ENCODE results near the gene TMEM179.

TMEM179 gene

DNA sequence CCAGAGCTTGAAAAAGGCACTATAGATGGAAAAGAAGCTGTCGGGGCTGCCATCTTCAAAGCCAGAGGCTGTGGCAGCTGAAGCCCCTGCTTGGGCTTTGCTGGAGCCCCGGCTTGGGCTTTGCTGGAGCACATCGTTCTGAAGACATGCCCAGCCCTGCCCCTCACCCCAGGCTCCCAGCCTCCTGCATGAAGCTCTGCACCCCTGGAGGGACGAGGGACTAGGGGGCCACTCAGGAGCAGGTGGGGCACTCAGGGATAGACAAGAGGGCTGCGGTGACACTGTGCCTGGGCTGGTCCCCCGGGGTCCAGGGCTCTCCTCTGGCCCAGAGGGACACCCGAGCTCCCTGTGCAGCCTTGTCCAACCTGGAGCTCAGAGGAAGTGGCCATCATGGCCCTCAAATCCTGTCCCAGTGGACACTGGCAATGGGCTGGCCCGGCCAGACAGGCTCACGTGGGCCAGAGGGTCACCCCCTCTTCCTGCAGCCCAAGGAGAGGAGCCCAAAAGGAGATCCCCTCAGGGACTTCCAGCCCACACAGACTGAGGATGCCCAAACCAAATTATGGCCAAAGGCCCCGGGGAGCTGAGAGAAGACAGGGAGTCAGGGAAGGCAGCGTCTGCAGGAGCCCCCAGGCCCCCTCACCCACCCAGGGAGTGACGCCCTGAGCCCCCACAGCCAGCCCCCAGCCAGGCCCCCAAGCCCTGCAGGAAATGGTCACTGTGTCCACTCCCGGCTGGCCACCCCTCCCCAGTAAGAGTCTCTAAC, 48.1 kb downstream of the TMEM179 start:
- no peak for DNase-seq (ENCODE audit: low read depth in 2 of 2)

DNA sequence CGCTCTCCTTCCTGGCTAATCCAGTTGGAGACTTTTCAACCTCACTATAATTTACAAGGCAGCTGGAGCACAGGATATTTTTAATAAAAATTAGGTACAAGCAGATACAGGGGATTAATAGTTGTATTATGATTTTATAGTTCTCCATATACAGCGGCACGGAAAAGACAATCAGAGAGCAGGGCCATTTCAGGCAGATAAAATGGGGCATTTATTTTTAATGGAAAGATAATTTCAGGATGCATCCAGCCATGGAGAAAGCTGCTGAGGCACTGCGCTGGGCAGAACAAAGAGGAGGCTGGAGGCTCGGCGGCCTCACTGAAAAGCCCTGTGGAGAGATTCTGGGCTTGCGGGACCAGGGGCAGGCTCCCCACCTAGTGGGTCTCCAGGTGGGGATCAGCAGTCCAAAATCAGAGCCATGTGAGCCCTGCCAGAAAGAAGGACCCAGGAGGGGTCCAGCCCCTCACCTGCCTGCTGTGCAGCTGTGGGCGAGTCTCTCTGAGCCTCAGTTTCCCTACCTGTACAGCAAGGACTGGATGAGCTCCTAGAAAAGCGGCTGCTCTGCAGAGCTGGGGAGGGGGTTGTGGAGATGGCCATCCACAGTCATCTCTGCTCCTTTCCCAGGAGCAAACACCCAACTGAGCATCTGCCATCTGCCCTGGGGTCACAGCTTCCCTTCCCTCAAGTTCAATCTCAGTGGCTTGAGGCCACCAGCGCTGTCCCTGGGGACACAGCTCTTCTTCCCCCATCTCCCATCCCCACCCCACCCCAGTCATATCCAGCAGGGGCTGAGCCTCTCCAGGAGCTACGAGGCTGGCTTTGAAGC, 48.9 kb downstream of the TMEM179 start:
- no peak for DNase-seq (ENCODE audit: low read depth in 2 of 2)

- DNase-seq (ENCODE audit: low read depth in 2 of 2): no peak
These were observed 49.8 kb downstream of the TMEM179 start for GRCh38 chr14:104554608-104555429.

GRCh38 chr14:104554088-104554607, 50.4 kb downstream of the TMEM179 start:
- no peak for DNase-seq (ENCODE audit: low read depth in 2 of 2)

- DNase-seq (ENCODE audit: low read depth in 2 of 2): no peak
These were observed 51.1 kb downstream of the TMEM179 start for GRCh38 chr14:104553166-104554087.

- DNase-seq (ENCODE audit: low read depth in 2 of 2): no peak
These were observed 51.8 kb downstream of the TMEM179 start for GRCh38 chr14:104552738-104553125.

DNA sequence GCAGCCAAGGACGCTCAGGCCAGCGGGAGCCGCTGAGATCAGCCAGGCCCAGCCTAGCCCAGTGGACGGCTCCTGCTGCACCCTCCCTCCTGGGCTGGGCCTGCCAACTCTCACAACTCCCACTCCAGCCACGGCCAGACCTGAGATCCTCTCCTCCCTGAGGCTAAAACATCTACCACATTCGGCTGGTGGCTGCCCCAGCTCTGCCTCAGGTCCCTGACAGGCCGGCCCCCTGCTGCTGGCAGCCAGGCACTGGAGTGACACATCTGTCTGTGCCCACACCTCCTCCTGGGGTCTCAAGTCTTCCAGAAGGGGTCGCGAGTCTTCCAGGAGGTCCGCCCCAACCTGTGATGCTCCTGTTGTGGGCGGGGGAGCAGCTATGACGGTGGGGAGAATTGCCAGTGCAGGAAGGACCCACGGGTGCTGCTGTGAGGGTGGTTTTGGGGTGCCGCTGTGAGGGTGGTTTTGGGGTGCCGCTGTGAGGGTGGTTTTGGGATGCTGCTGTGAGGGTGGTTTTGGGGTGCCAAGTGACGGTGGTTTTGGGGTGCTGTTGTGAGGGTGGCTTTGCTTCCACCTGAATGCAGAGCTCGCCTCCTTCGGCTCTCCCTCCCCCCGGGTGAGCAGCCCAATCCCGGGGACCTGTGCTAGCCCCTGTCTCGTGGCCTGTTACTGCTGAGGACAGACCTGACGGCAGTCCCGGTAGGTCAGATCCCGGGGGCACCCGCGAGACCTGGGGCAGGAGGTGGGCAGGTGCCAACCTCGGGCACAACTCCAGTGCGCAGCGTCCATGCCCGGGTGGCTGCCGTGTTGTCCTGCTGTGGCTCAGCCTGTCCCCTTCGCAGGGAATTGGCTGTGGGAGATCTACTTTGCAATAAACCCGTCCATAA, 52.5 kb downstream of the TMEM179 start:
- DNase-seq (ENCODE audit: low read depth in 2 of 2): no peak

GRCh38 chr14:104550861-104551728, 53.5 kb downstream of the TMEM179 start:
- no peak for DNase-seq (ENCODE audit: low read depth in 2 of 2)

GRCh38 chr14:104550340-104550860, 54.2 kb downstream of the TMEM179 start:
- no peak for DNase-seq (ENCODE audit: low read depth in 2 of 2)

- DNase-seq (ENCODE audit: low read depth in 2 of 2): no peak
These were observed 54.8 kb downstream of the TMEM179 start for GRCh38 chr14:104549536-104550339.

DNA sequence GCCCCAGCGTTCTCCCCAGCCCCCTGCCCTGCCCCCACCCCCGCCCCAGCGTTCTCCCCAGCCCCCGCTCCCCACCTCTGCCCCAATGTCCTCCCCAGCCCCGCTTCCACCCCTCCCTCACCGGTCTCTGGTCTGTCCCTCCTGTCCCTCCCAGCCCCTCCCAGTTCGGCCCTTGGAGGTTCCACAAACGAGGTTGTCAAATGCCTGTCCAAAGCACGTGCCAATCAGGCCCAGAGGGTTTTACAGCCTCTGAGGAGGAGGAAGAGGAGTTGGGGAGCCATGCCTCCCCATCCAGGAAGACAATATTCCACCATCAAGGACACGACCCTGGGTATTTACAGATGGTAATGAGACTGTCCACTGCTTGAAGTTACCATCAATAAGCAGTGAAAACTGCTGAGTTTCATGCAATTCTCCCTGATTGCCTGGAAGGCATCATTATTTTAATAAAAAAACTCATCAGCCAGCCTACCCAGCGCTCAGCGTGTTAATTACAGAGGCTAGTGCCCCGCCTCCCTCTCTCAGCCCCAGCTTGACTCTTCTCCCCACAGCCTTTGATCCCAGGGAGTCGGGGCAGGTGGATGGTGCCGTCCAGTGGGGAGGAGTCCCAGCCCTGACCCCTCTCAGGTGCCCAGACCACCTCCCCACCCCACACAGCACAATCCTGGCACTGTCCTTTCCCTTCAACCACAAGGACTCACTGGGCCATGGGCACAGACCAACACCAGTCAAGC, 55.6 kb downstream of the TMEM179 start:
- no peak for DNase-seq (ENCODE audit: low read depth in 2 of 2)

GRCh38 chr14:104547998-104548700, 56.4 kb downstream of the TMEM179 start:
- DNase-seq (ENCODE audit: low read depth in 2 of 2): no peak

DNA sequence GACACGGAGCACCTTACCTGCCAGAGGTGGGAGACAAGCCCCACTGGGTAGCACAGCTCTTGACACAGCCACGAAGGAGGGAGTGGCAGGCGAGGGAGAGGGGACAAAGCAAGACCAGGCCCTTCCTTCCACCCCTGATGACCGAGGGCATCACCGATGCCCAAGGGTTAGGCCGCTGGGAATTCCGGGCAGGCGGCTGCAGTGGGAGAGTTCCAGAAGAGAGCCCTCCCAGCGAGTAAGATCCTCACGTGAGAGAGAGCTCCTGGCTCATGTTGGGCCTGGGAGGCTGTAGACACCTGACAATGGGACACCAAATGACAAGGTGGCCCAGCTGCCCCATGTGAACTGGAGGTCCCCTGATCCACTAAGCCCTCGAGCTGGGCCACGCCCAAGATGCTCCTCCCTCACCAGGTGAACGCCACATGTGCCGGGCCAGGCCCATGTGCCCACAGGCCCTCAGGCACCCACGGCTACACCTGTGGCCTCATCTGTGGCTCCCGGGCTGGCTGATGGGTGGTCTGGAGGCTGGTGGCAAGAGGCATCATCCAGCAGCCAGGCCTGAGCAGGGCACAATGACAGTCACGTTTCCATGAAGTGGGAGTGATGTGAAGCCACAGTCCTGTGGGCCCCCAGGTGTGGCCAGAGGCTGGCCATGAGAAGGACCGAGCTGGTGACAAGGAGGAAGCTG, 57.1 kb downstream of the TMEM179 start:
- no peak for DNase-seq (ENCODE audit: low read depth in 2 of 2)

- no peak for DNase-seq (ENCODE audit: low read depth in 2 of 2)
These were observed 57.8 kb downstream of the TMEM179 start for GRCh38 chr14:104546591-104547309.

DNA sequence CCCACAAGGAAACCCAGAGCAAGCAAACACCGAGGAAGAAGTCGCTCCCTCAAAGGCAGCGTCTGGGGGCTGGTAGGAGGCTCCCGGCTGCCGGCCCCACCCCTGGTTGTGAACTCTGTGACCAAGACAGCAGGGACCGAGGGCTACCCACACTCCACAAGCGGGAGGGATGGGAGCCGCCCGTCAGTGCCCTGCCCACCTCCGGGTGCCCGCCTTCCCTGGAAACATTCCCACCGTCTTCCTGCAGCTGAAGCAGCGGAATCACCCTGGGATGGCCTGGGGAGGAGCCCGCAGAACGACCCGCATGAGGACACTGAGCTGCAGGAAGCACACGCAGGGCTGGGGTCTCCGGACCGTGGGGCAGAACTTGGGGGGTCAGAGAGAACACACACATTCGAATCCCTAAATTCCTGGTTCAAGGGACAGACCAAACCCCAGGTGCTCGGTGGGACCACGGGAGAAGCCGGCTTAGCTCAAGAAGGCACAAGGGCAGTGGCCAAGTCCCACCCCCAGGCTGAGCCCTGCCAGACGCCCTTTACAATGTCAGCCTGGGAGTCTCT, 58.5 kb downstream of the TMEM179 start:
- no peak for DNase-seq (ENCODE audit: low read depth in 2 of 2)
